AG20443 (cell line): ENCODE data around the gene TRAPPC6A.
A peak's percentile ranks its signal among the peaks of the same experiment; 100 is the strongest.

ENCODE experiments used
- DNase-seq: peaks from one replicate; pipeline ENCODE4 v3.0.0; 2012; ENCODE audit warnings: low spot score, mixed read lengths

TRAPPC6A gene

DNA sequence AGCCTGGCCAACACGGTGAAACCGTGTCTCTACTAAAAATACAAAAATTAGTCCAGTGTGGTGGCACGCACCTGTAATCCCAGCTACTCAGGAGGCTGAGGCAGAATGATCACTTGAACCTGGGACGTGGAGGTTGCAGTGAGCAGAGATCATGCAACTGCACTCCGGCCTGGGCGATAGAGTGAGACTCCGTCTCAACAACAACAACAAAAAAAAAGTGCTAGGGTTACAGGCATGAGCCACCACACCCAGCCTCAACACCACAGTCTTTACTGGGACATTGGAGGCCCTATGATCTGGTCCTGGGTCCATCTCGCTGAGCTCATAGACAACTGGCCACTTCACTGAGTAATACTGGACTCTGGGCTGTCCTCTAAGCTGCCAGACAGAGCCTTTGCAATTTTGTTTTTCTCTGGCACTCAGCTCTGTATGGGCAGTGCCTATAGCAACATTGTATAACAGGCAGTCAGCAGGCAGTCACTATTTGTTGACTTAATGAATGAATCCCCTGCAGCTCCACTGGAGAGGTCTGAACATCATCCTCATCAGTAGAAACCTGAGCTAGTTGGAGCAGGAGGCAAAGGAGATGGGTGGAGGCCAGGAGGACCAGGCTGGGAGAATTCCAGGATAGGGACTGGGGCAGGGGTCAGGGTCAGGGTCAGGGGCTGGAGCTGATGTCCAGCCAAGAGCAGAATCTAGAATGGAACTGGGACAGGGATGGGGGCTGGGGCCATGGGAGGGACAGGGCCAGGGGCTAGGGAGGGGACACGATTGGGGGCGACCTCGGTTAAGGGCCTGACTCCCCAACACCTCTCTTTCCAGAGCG is 8.7 kb upstream of the TRAPPC6A start:
- DNase-seq, result no peak

DNA sequence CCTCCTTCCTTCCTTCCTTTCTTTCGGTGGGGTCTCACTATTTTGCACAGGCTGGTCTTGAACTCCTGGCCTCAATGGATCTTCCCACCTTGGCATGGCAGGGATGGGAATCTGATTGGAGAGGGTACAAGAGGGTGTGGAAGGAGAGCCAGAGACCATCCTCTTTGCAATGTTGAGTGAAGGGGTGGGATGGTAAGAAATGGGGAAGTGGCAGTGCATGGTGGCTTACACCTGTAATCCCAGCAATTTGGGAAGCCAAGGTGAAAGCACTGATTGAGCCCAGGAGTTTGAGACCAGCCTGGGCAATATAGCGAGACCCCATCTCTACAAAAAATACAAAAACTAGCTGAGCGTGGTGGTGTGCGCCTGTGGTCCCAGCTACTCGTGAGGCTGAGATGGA is 6.1 kb upstream of the TRAPPC6A start:
- DNase-seq, result no peak

DNA sequence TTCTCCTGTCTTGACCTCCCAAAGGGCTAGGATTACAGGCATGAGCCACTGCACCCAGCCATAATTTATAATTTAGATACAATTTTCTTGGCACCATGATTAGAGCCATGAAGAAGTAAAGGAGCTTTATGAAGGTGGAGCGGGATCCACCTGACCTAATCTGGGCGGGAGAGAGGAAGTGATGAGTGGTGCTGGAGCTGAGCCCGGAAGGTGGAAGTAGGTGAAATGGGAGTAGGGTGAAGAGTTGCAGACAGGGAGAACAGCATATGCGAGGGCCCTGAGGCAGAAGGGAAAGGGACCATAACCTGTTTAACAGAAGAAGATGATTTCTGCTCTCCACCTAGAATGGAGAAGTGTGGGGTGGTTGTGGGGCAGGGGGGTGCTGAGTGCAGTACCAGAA is 4.7 kb upstream of the TRAPPC6A start:
- no peak for DNase-seq

DNA sequence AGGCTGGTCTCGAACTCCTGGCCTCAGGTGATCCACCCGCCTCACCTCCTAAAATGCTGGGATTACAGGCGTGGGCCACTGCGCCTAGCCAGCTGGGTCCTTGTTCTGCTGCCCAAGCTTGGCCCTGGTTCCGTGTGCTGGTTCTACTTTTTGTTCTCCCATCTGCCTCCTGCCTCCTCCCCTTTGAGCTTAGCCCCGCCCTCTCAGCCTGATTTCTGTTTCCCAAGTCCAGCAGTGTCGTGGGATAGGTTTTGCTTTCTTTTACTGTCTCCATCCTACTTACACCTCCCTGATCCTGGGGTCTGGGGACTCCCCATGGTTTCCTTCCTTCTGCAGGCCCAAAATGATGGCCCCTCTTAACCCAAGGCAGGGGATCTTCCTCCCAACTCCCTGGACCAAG is 2.9 kb upstream of the TRAPPC6A start:
- DNase-seq, result no peak

DNA sequence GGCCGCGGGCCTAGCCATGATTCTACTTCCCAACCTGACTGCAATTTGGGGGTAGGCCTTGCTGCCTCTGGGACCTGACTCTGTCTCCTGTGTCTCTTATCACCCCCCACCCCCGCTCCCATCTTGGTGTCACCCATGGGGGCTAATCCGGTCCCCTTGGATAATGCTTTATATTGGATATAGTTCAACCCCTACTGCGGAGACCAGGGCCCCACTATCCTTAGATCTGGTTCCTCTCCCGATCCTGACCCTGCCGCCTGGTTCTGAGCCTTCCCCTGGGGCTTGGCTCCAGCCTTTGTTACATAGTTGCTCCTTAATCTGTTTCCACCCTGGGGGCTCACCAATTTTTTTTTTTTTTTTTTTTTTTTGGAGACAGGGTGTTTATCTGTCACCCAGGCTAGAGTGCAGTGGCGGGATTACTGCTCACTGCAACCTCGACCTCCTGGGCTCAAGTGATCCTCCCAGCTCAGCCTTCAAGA is 1.9 kb upstream of the TRAPPC6A start:
- no peak for DNase-seq

DNA sequence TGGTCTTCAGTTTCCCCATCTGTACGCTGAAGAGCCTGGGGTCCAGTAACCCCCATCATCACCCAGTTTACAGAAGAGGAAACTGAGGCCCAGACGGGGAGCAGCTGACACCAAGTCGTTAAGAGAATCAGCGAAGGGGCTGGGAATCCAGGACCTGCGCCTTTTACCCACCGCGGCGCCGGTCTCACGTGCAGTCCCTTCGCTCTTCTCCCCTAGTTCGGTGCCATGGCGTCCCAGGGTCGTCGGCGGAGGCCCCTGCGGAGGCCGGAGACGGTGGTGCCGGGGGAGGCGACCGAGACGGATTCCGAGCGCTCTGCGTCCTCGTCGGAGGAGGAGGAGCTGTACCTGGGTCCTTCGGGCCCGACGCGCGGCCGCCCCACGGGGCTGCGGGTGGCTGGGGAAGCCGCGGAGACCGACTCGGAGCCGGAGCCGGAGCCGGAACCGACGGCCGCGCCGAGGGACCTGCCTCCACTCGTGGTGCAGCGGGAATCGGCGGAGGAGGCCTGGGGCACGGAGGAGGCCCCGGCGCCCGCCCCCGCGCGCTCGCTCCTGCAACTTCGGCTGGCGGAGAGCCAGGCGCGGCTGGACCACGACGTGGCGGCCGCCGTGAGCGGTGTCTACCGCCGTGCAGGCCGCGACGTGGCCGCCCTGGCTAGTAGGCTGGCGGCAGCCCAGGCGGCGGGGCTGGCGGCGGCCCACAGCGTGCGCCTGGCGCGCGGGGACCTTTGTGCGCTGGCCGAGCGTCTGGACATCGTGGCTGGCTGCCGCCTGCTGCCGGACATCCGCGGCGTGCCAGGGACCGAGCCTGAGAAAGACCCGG is 1.2 kb upstream of the TRAPPC6A start:
- peak; percentile 53 for DNase-seq

DNA sequence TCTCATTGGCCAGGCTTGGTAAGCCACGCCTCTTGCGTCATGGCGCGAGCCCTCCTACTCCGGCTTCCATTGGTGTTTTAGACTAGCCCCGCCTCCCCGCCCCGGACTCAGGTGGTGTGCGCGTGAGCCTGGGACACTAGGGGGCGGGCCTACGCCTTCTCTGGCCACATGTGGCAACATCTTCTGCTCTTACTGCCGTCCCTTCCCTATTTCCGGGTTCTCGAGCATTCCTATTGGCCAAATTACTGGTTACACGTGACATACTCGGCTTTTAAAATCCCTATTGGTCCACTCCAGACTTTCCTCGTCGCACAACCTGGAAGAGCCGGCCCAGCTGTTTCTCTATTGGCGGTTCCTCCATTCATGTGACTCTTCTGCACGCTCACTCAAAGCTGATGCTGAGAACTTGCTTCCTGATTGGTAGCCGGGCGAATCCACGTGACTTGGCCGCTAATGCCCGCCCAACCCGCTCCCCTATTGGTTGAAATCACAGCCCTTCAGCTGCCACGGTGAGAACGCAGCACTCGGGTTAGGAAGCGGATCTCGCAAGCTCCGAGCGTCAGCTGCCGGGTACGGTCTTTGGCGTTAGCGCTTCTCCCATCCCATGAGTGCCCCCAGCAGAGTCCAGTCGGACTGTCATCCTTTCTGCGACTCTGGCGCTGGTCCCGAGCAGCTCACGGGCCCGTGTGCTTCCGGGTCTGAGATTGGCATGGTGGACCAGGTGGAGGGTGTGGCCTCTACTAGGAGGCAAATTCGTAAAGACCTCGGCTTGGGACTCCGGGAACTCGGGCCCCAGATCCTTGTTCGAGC is 430 bp upstream of the TRAPPC6A start, which contains the start of gene BLOC1S3:
Gene BLOC1S3, plus strand, starts transcription at position 523 of the 810 bp plus-strand sequence. CDS start 513 bp downstream, outside the sequence.
- peak; percentile 98 for DNase-seq

DNA sequence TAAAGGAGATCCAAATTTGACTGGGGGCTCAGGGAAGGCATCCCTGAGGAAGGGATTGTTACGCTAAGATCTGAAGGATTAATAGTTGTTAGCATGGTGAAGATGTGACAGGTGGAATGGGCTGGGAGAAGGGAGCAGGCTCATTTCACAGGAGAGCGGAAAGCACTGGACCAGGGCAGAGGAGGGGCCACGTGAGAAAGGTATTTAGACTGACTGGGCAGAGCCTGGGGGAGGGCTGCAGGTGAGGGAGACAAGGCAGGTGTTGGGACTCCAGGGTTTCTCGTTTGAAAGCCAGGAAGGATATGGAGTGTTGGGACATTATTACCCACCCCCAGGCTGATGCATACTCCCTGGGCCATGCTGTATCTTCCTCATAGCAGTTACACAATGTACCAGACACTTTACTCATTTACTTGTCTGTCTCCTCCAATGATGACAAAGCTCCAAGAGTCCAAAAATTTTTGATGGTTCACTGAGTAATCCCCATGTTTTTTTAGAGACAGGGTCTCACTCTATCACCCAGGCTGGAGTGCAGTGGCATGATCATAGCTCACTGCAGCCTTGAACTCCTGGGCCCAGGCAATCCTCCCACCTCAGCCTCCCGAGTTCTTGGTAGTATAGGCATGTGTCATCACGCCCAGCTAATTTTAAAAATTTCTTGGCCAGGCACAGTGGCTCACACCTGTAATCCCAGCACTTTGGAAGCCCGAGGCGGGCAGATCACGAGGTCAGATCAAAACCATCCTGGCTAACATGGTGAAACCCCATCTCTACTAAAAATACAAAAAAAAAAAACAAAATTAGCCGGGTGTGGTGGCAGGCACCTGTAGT is 2.3 kb downstream of the TRAPPC6A start:
- DNase-seq, result no peak

DNA sequence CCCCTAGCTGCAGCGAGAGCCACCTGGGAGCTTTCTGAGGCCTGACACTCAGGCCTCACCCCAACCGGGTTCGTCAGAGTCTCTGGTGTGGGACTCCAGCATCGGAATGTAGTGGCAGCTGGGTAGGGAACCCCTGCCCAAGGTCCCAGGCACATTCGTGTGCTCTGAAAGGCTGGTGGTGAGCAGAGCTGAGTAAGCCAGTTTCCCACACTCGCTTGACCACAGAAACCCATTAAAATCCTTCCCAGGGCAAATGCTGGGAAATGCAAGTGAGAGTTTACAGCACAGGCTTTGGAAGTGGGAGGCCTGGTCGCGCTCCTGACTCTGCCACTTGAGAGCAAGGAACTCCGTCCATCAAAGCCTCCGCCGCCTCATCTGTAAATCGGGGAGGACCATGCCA is 4.2 kb downstream of the TRAPPC6A start:
- no peak for DNase-seq

DNA sequence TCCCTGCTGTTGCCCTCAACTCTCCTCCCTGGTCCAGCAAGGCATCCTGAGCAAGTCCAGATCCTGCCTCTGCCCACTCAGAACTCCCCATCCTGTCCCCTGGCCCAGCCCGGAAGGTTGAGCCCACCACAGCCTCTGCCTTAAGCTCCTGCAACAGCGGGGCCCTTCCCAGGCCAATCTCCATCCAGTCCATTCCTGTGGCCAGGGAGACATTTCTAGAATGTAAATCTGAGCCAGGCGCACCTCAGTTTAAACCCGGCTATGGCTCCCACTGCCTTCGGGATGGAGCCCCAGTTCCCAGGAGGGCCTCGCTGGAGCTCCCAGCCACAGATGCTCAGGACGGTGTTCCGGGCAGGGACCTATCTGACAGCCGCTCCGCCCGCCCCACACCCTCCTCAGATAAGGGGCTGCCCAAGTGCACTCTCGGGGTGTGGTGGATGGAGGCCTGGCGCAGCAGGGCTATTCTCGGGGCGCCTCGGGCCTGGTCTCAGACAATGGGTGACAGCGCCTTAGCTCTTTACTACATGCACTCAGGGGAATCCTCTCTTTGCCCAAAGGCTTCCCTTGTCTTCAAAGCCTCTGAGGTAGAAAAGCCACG is 5.3 kb downstream of the TRAPPC6A start:
- DNase-seq, result no peak

DNA sequence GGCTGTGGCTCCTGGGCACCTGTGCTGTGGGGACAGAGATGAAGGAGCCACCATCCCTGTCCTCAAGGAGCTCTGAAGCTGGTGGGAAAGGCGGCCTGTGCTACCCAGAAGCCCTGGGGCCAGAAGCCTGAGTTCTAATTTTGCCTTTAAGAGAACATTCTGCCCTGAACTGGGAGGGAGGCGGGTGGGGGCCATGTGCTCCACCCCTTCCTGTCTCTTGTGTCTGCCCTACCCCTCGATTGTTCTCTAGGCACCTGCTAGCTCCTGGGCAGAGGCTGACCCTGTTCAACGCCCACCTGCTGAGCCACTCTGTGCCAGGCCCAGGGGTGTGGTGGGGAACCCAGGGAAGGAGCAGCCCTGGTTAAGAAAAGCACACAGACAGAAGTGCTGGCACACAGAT is 5.9 kb downstream of the TRAPPC6A start:
- DNase-seq, result no peak

DNA sequence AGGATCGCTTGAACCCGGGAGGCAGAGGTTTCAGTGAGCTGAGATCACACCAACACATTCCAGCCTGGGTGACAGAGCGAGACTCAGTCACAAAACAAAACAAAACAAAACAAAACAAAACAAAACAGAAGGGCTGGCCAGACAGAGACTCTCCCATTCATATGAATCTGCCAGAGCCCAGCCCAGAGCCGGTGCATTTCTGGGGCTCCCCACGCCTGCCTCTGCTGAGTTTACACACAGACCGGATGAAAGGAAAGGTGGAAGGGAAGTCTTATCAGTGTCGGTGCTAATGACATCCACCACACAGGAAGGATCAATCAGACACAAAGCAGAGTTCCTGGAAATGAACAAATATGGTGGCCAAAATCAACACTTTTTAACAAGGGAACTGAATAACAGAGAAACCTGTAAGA is 6.8 kb downstream of the TRAPPC6A start:
- no peak for DNase-seq

DNA sequence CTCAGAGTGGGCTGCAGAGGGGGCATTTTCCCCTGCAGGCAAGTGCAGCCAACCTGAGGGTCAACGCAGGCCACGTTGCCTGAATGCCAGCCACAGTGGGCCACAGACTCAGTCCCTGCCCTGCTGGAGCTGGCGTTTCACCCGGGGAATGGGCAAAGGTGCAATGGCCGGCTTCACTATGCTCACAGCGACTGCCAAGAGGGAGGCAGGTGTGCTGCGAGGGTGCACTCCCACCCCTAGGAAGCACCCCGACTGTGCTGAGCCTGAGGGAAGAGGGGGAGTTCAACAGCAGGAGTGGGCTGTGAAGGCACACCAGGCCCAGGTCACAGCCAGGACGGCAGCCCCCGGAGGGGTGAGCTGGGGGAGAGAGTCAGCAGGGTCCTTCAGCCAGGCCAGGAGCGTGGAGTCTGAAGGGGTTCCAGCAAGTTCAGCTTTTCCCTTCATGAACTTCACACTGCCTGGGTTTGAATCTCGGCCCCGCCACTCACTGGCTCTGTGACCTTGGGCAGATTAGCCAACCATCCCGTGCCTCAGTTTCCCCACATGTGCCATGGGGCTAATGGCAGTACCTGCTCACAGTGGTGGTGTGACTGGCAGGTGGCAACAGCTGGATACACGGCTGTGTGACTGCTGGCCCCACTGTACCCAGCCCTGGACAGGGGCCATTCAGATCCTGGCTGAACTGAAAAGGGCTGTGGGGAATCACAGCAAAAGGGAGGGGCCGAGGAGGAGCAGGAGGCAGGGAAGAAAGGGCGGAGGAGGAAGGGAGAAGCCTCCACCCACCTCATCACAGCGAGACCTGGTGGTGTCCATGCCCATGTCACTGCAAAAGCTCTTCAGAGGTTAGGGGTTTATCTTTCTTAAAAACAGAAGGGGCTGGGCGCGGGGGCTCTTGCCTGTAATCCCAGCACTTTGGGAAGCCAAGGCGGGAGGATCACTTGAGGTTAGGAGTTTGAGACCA is 7.6 kb downstream of the TRAPPC6A start:
- DNase-seq, result no peak

DNA sequence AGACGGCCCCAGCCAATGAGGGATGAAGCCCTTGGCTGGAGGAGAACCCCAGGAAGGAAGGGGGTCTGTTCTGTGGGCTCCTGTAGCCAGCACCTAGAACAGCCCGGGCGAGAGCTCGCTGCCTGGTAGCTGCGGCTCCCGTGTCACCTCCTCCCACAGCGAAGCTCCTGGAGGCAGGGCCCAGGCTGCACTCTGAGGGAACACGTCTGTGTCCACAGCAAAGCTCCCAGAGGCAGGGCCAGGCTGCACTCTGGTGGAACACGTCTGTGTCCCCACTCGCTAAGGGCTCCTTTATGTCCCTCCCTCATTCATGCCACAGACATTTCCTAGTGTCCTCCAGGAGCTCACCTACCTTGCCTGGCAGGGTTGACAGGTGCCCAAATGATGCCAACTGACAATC is 8.4 kb downstream of the TRAPPC6A start:
- no peak for DNase-seq

DNA sequence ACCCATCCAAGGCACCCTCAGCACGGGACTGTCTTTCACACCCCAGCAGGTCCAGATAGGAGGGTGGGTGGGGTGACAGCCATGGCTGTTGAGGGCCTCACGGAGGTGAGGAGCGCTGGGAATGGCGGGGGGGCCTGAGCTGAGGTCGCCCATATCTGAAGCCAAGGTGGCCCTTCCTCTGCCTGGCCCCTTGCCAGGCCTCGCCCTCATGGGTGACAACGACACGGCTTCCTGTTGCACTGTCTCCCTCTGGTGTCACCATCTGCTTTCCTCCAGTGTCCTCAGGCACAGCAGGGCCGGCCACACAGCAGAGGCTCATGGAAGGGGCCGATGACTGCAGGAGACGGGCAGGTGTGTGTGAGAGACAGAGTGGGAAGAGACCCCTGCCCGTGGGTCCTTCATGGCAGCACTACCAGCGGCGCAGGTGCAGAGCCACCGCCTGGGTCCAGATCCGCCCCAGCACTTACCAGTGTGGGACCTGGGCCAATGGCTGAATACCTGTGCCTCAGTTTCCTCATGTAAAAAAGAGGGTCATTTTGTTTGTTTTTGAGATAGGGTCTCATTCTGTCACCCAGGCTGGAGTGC is 9.2 kb downstream of the TRAPPC6A start:
- DNase-seq, result no peak

DNA sequence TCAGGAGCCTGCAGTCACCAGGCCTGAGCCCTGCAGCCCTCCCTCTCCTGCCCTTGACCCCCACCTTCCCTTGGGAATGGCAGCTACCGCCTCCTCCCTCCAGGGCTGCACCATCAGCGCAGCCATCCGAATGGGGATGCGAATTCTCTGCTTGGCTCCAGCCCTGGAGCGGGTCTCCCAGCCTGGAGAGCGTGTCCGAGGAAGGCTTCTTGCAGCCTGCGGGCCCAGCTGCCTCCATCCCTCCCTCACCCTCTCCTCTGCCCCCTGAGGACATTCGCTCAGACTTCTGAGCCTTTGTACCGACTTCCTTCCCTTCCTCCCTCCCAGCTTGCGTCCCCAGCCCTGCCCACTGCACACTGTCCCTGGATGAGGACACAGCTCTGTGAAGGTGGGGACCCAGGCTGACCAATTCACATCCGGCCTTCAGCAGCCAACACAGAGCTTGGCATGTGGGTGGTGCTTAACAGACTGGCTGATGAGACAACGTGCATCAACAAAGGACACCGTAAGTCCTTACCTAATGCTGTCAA is 11.2 kb downstream of the TRAPPC6A start:
- no peak for DNase-seq

DNA sequence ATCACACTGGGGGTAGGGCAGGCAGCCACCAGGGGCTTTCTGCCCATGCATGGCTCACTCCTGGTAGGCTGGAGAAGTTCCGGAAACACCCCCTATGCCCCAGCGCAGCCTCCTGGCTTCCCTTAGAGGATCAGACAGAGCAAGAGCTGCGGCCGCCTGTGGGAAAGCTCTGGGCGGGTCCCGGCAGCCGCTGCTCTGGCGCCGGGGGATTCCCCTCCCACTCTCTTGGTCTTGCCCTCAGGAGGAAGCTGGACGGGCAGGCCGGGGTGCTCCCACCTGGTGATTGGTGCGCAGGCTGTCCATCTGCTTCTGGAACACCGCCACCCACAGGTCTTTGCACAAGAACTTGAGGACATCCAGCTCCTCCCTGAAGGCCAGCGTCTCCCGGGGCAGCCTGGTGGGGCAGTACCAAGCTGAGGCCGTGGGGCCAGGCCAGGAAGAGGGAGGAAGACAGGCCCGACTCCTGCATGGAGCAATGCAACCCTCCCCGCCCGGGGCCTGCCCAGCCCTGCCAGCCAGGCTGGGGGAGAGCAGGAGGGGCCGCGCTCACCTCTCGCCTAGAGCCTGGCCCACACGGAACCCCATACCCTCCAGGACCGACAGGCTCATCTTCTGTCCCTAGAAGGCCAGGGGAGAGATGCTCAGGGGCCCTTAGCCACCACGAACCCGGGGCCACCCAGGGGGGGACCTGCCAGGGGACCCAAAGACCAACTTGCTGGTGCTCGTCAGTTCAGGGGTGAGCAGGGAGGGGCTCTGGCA is 13.3 kb downstream of the TRAPPC6A start:
- DNase-seq, result peak; percentile 74

DNA sequence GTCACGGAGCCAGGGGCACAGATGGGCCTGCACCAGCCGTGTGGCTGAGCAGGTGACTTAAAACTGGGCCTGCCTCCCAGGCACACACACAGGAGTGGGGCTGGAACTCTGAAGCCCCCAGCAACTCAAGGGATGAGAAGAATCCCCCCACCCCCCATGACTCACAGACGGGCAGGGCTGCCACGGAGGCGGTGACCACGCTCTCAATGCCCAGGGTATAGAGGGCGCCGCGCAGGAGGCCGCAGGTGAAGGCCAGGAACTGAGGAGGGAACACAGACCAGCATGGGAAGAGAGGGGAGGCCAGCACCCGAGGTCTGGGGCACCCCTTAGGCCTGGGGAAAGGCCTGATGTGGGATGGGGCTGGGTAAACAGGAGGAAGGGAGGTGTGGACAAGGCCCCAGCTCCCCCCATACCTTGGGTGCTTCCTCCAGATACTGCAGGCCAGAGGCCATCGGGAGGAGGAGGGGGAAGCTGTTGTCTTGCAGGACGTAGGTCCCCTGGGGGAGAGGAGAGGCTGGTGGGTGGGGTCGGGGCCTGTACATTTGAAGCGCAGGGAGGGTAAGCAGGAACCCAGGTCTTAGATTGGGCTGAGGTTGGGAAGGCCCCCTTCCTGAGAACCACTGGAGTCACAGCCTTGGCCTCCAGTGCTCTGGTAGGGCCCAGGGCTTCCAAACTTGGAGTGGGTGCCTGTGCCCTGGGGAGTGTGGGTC is 14.1 kb downstream of the TRAPPC6A start:
- DNase-seq, result no peak
